HCEC 1CT (cell line): Measurements from ENCODE around the gene FAM163A.
A peak's percentile ranks its signal among the peaks of the same experiment; 100 is the strongest.
"Not testable (repeated sequence)": the region's sequence is repeated elsewhere in the genome, so short reads cannot be mapped to it uniquely, and the experiment has no call there.

Experiments
- DNase-seq: peaks from one replicate; pipeline ENCODE4 v3.0.0-alpha.2; 2017

Gene FAM163A

DNA sequence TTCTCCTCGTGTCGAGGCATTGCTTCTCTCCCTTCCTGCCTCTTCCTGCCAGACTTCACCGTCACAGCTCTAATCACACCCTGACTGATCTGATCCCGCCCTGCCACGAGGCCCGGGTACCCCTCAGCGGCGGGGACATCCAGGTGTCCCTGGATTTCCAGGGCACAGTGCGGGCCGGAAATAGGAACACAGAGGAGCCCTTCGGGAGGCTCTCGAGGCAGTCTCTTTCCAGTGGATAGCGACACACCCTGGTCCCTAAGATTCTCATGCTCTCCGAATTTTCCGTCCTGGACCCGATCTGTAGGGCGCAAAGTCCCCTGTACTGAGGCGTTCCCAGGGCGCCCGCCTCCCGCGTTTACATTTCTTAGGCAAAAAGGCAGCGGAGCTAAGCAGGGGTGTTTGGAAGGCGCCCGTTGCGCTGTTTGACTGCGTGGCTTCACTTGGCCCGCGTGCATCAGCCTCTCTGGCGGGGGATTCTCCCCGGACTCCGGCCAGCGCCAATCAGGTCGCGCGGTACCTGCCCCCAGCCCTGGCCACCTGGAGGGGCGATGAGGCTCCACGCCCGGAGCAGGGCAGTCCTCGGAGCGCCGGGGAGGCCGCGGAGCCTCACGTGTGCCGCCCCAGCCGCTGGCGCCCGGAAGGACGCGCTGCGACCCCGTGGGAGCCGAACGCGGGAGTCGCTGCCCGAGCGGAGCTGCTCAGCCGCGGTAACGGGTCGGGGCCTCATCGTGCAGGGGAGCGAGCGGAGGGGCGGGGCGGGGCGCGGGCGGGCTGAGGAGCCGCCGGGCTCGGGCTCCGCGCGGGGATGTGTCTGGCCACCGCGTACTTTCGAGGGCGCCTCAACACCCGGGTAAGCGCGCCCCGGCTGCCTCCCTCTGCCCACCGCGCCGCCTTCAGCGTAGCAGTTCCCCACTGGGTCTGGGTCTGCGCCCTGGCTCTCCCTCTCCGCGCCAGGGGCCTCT is at the start of gene FAM163A:
Gene FAM163A (plus strand): TSS at position 575 of the 962 bp plus-strand sequence. CDS start 69,807 bp downstream, outside the sequence.
- no peak for DNase-seq

DNA sequence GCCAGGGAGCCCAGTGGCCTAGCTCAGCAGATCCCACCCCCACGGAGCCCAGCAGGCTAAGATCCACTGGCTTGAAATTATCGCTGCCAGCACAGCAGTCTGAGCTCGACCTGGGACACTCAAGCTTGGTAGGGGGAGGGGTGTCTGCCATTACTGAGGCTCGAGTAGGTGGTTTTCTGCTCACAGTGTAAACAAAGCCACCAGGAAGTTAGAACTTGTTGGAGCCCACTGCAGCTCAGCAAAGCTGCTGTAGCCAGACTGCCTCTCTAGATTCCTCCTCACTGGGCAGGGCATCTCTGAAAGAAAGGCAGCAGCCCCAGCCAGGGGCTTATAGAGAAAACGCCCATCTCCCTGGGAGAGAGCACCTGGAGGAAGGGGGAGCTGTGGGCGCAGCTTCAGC is 48.6 kb upstream of the FAM163A start:
- not testable (repeated sequence) for DNase-seq

DNA sequence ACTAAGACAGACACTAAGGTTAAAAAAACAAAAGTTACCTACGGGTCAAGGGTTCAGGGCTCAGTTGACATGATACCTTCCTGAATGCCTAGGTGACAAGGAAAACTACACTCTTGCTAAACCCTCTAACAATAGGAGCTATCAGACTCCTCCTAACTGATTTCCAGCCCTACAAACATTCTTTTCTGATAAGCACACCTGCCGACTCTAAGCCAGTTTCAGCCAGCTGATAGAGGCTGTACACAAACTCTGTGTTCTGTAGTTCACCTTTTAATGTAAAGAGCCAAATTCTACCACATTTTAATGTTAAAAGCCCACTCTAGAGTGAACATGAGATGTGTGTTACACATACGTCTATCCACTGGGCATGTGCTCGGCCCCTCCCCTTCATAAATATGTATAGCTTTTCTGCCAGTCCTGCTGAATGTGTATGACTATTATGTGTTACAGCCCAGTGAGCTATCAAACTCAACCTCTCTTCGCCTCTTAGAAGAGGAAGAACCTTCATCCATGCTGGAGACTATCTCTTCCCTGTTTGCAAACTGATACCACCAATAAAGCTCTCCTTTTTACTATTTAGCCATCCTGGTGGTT is 40.0 kb upstream of the FAM163A start:
- no peak for DNase-seq

DNA sequence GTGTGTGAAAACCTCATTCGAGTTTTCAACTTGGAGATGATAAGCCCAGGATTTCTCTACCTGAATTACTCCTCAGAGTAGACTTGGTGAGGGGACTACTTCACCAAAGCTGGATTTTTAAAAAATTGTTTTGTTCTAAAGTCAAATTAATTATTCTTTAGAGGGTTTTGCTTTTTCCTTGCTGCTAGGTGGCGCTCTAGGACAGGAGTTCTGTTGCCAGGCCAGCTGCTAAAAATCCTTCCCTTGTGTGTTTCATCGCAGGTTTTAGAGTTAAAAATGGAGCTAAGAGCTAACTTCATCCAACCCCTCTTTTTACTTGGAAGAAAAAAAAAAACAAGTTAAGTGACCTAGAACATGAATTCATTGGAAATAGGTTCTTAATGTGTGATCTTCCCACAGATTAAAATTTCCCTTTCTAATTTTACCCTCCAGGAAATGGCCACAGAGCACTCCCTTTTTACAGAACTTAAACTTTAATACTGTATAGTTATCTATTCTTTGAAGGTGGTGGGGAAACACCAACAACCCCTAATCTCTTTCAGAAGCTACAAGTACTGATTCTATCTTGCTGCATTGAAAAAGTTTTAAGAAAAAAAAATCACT is 36.7 kb upstream of the FAM163A start:
- DNase-seq, result peak; percentile 50

DNA sequence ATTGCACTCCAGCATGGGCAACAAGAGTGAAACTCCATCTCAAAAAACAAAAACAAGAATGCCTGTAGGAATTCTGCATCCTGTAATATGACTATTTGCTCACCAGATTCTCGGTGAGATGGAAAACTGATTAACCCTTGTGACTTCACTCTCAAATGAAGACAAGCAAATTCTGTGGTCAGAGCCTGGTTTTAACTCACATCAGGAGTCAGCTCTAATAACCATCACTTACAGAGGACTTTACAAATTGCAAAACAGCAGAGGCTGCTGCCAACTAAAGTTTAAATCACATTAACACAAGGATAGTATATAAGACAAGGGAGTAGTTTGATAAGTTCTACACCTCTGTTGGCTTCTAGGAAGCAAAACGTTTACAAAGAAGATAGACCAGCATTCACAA is 35.7 kb upstream of the FAM163A start:
- no peak for DNase-seq

DNA sequence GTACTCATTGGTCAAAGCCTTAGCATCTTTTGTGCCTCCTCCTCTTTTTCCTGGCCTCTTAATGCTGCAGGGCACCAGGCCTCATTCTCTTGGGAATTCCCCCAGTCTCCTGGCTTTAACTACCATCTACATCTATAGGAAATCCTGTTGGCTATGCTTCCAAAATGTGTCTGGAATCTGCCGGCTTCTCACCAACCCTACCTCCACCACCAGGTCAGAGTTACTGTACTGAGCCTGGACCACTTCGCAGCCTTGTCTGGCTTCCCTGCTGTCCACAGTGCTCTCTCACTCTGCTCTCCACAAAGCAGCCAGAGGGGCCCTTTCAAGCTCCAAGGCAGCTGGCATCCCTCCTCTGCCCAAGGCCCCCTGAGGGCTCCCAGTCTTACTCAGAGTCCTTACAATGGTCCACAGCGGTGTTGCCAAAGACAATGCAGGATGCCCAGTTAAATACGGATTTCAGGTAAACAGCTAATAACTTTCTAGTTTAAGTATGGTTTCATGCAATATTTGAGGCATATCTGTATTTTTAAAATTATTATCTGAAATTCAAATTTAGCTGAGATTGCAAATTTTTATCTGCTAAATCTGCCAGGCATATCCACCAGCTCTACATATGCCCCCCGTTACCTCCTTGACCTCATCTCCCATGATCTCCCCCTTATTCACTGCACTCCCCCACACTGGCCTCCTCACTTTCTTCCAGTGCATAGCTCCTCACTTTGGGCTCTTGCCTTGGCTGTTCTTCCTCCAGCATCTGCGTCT is 34.5 kb upstream of the FAM163A start:
- DNase-seq, result no peak

DNA sequence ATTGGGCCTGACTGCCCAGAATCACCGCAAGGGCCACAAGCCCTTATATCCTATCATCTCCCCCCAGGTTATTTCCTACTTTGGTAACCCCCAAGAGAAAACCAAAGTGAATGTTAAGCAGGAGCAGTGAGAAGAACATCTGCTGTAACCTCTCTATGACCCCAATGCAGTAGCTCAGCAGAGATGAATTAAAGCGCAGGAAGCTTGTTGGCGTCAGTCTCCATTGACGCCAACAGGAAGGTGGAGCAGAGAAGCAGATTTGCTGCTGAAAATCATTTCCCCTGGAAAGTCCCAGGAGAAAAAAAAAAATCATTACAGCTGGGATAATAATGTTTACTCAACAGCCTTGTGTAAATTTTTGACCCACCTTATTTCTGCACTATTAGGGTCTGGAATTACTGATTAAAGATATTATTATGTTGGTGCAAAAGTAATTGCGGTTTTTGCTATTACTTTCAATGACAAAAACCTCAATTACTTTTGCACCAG is 33.2 kb upstream of the FAM163A start:
- DNase-seq, result peak; percentile 3

DNA sequence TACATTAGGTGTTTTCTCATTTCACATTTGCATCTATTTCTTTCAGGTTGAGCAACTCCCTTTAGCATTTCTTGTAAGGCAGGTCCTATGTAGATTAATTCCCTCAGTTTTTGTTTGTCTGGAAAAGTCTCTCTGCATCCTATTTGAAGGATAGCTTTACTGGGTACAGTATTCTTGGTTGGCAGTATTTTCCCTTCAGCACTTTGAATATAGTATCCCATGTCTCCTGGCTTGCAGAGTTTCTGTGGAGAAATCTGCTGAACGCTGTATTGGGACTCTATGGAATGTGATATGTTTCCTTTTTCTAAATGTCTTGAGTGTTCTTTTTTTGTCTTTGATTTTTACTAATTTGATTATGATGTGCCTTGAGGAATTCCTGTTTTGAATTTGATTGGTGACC is 28.9 kb upstream of the FAM163A start:
- no peak for DNase-seq

DNA sequence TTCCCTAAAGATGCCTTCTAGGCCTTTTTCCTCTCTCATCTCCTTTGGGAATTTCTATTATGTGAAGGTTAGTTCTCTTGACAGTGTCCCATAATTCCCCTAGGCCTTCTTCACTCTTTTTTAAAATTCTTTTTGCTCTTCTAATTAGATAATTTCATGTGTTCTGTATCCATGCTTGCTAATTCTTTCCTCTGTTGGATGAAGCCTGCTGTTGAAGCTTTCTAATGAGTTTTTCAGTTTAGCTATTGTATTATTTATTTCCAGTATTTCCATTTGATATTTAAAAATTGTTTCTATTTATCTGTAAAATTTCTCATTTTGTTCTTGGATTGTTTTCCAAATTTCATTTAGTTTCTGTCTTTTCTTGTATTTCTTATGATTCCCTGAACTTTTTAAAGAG is 28.5 kb upstream of the FAM163A start:
- DNase-seq, result no peak

DNA sequence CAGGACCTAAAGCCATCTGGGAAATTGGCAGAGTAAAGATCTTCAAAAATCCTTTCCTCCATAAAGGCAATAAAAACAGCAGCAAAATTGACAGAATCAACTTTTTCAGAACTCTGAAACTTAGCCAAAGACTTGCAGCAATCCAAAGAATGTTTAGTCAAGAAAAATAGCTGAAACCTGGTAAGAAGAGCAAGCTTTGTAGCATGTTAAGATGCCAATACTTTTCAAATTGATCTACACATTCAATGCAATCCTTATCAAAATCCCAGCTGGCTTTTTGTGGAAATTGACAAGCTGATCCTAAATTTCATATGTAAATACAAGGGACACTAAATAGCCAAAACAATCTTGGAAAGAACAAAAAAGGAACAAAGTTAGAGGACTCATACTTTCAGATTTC is 23.8 kb upstream of the FAM163A start:
- DNase-seq, result no peak

DNA sequence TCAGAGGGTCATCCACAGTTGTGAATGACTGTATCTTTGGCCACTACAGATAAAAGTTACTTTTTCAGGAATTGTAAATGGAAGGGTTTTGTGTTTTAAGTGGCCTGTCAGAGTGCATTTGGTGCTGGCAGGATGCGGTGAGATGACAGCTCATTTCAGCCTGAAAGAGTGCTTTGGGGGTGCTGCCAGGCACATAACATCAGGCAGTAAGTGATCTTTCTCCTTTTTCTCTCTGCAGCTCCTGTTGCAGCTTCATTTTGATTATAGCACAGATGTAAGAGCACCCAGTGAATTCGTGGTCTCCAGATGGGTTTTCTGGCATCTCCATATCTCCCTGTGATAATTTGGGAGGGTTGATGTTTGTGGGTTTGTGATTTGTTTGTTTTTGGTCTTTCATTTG is 14.8 kb upstream of the FAM163A start:
- no peak for DNase-seq

DNA sequence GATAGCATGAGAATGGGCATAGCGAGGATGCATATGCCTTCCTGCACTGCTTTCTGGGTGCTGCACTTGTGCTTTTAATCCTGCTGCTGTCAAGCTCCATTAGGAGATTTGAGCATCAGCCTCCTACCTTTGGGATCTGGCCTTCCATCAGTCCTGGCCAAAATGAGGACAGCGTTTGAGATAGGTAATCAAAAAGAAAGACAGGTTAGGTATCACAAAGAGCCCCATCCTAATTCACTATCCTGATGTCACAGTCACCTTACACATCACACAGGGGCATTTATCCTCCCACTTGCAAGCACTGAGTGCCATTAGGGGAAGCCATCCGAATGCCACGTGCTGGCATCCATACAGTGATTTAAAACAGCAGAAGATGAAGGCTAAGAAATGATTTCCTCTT is 13.2 kb upstream of the FAM163A start:
- no peak for DNase-seq

DNA sequence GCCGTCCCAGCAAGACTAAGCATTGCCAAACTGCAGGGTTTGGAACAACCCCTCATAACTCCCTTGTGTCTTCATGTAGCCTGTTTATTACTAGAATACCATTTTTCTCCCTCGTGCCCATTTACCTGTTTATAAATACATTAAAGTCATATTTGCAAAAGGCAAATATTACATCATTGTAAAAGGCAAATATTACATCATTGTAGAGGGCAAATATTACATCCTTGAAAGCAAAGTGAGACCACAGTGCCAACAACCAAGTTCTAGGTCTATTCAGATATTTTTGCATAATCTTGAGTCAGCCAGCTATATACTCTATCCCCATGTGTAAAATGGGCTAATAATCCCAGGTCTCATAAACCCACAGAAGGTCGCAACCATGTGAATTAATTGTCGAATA is 11.4 kb upstream of the FAM163A start:
- DNase-seq, result no peak

DNA sequence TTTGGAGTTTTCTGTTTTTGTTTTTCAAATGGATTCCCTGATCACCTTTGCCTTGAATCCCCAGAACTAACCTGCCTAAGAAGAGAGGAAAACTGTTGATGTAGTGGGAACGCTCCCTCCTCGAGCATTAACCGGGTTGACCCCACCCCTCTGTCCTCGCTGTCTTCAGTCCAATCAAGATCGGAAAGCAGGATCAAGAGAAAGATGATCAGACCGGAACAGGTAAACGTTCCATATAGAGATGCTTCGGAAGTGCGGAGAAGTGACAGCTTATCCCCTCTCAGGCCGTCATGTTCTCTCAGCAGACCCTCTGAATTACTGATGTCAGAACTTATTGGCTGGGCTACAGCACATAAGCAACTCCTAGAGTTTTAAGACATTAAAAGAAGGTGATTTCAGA is 800 bp upstream of the FAM163A start:
- no peak for DNase-seq

DNA sequence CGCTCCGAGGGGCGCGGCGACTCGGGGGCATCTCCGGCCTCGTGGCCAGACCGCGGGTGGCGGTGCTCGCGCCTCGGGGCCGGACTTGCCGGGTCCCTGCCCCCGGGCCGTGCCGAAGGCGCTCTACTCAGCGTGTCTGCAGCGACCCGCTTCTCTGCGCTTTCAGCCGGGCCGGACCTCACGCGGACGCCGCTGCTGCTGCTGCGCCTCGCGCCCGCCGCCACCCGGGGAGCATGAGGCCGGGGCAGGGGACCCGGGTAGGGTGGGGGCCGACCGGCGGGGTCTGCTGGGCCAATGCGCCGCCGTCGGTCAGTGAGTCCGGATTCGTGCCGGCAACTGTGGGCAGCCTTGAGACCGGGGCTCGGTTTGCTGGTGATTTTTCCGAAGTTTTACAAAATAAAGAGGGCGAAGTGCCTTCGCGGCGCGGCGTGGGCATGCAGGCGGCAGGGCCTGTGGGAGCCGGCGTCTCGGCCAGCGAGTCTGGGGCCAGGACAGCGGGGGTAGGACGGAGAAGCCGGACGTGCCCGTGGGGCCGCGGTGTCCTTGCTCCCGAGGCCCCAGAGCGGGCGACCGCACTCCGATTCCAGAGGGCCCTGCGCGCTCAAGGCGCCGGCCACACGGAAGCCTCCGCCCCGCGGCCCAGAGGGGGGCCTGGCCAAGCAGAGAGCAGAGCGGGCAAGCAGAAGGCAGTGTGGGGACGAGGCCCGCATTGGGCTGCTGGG is 749 bp downstream of the FAM163A start:
- DNase-seq, result no peak

DNA sequence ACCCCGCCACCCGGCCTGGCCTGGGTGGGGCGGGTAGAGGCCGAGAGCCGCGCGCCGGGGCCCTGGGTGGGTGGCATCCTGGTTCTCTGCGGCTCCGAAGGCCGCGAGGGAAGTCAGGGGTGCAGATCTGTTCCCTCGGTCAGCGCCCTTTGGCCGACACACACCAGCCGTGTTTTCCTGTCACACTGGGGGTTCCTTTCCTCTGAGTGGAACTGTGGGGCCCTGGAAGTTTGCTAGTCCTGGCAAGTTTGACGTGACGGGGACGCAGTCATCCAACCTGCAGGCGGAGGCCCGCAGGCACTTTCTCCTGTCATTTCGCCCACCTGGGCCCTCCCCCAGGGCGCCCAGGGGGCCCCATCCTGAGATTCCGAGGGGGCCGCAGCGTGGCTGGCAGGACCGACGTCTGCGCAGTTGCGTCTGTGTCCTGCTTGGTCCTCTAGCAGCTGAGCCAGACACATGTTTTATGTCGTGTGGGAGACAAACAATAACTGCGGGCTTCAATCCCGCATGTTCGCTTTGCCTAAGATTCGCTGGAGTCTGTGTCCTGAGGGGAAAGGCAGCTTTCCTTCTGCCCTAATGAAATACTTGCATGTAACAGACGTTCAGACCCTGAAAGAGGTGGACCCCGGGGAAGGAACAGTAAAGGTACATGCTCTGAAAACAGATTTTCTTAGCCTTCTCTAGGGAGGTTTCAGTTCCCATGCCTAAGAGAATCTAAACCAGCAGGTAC is 1.5 kb downstream of the FAM163A start:
- no peak for DNase-seq

DNA sequence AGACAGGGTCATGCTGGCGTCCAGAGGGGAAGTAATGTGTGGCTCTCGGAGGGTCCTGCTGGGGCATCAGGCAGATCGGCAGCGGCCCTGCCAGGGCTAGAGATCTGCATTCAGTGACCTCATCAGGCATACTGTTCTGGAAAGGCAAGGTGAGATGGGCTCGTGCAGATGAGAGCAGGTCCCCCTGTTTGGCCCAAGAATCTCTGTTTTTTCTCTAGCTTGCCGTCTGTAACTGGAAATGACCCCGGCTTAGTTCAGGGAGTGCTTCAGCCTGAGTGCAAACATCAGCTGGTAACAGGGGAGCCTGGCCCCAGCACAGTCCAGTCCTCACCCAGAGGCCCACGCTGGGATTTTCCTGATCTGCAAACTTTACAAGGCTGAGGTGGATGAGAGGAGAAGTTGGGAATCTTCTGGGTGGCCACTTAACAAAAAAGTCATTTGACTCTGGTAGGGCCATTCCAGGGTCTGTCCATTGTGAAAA is 2.1 kb downstream of the FAM163A start:
- DNase-seq, result no peak

DNA sequence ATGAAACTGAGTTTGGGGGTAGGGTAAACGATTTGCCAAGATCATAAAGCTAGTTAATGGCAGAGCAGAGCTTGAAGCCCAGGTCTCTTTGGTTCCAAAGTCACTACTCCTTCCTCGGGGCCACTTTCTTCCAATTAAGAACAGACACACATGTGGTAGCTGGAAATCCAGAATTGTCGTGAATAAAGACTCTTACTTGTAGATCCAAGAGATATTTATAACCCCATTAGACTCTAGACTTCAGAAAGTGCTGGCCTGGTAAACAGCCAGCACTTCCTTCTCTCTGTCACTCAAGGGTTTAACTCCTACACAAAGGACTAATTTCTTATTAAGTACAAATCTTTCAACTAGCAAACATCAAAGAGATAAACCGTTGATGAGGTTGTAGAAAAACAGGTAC is 2.7 kb downstream of the FAM163A start:
- no peak for DNase-seq

DNA sequence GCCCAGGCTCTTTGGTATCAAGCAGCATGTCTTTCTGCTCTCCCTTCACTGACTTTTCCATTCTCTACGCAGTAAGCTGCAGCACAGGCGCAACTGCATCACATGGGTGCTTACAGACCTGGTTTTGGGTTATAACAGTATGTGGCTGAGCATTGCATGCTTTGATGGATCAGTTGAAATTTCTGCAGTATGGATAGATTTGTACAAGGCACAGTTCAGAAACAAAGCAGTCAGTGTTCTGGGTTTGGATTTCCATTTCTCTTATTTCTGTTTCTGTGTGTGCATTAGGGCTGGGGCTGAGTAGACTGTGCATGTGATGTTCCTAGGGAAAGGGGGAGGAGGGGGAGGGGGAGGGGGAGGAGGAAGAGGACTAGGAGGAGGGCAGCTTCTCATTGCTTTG is 4.5 kb downstream of the FAM163A start:
- DNase-seq, result no peak

DNA sequence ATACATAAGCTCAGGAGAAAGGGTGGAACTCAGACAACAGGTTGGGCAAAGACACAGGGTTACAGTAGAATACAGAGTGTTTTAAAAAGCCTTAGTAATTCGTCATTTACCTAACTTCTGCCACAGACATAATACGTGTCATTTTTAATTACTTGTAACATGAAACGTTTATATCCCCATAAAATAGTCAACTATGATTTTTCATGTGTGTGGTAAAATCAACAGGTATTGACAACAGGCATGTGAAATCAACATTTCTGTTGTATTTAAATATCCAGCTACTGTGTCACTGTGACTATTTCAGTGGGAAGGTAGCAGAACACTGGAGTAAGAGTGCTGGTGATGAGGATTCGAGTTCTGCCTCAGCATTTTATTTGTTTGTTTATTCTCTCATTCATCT is 5.7 kb downstream of the FAM163A start:
- DNase-seq, result no peak

DNA sequence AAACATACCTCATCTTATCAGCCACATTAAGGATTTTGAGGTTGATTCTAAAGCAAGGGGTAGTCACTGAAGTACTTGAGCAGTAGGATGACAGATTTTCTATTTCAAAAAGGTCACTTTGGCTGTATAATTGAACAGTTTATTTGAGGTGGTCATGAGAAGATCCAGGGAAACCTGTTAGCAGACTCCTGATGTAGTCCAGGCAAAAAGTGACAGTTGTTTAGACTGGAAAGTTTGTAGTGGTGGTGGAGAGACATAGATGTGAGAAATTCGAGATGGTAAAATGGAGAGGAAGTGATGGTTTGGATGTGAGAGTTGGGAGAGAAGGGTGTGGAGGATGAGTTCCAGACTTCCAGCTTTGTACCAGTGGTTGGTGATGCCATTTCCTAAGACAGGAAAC is 7.5 kb downstream of the FAM163A start:
- no peak for DNase-seq

DNA sequence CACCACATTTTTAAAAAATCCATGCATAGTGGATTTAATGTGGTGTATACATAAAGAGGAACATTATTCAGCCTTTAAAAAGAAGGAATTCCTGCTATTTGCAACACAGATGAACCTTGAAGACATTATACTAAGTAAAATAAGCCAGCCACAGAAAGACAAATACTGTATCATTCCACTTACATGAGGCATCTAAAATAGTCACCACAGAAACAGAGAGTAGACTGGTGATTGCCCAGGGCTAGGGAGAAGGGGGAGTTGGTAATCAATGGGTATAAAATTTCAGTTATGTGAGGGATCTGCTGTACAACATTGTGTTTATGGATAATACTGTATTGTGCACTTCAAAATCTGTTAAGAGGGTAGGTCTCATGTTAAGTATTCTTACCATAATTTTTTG is 10.0 kb downstream of the FAM163A start:
- no peak for DNase-seq
